ENCODE measurements around the gene NALCN.

NALCN gene

GRCh38 chr13:101219609-101220265 is 196.6 kb downstream of the NALCN start:
- Histone ChIP-seq H4K20me1 (ENCODE audit: insufficient read depth, low read length) (no peaks in the 10 kb centered on the region), H3K79me2 (ENCODE audit: low read length) (no peaks in the 10 kb centered on the region), H3K4me2 (ENCODE audit: low read length) (no peak overlapping the region), H2AFZ (ENCODE audit: low read depth, low read length) (no peak overlapping the region), H3K36me3 (replicated peaks; ENCODE audit: low read depth, low read length) (no peaks in the 10 kb centered on the region), H3K9me3 (ENCODE audit: insufficient read depth, low read length) (no peaks in the 10 kb centered on the region), H3K27ac (ENCODE audit: low read length) (no peak overlapping the region), H3K4me3 (ENCODE audit: low read length) (no peak overlapping the region), H3K27me3 (ENCODE audit: low read depth, low read length) (no peaks in the 10 kb centered on the region; the same call in 1 of the 2 replicates), H3K4me1 (ENCODE audit: low read length) (peaks cover 3% of the 10 kb centered on the region; the same call in 1 of the 2 replicates), H3K9ac (ENCODE audit: low read length) (no peak overlapping the region)
- TF ChIP-seq CTCF (IDR thresholded peaks at IDR 0.05; ENCODE audit: low read depth, low read length) (no peak), EZH2phosphoT487 (IDR thresholded peaks at IDR 0.05; ENCODE audit: low read depth) (no peak)

- Histone ChIP-seq H3K27me3 (ENCODE audit: low read depth, low read length) (no peaks in the 10 kb centered on the region; the same call in 1 of the 2 replicates), H3K27ac (ENCODE audit: low read length) (no peak overlapping the region), H3K36me3 (replicated peaks; ENCODE audit: low read depth, low read length) (no peaks in the 10 kb centered on the region), H3K4me1 (ENCODE audit: low read length) (peaks cover 3% of the 10 kb centered on the region; the same call in 1 of the 2 replicates), H4K20me1 (ENCODE audit: insufficient read depth, low read length) (no peaks in the 10 kb centered on the region), H3K9ac (ENCODE audit: low read length) (no peak overlapping the region), H3K9me3 (ENCODE audit: insufficient read depth, low read length) (no peaks in the 10 kb centered on the region), H3K79me2 (ENCODE audit: low read length) (no peaks in the 10 kb centered on the region), H3K4me2 (ENCODE audit: low read length) (no peak overlapping the region), H3K4me3 (ENCODE audit: low read length) (no peak overlapping the region), H2AFZ (ENCODE audit: low read depth, low read length) (no peak overlapping the region)
- TF ChIP-seq CTCF (IDR thresholded peaks at IDR 0.05; ENCODE audit: low read depth, low read length) (no peak), EZH2phosphoT487 (IDR thresholded peaks at IDR 0.05; ENCODE audit: low read depth) (no peak)
Observed at GRCh38 chr13:101218484-101218883, 197.8 kb downstream of the NALCN start.

- no peaks in the 10 kb centered on the region for H3K36me3 ChIP-seq (replicated peaks; ENCODE audit: low read depth, low read length)
- no peaks in the 10 kb centered on the region for H4K20me1 ChIP-seq (ENCODE audit: insufficient read depth, low read length)
- TF ChIP-seq EZH2phosphoT487 (IDR thresholded peaks at IDR 0.05; ENCODE audit: low read depth) (no peak), CTCF (IDR thresholded peaks at IDR 0.05; ENCODE audit: low read depth, low read length) (no peak)
- no peaks in the 10 kb centered on the region for H3K79me2 ChIP-seq (ENCODE audit: low read length)
- H2AFZ ChIP-seq (ENCODE audit: low read depth, low read length), result no peak overlapping the region
- H3K4me1 ChIP-seq (ENCODE audit: low read length), result peaks cover 3% of the 10 kb centered on the region; the same call in 1 of the 2 replicates
- no peak overlapping the region for H3K27ac ChIP-seq (ENCODE audit: low read length)
- no peak overlapping the region for H3K4me2 ChIP-seq (ENCODE audit: low read length)
- H3K9me3 ChIP-seq (ENCODE audit: insufficient read depth, low read length), result no peaks in the 10 kb centered on the region
- H3K4me3 ChIP-seq (ENCODE audit: low read length), result no peak overlapping the region
- no peaks in the 10 kb centered on the region; the same call in 1 of the 2 replicates for H3K27me3 ChIP-seq (ENCODE audit: low read depth, low read length)
- no peak overlapping the region for H3K9ac ChIP-seq (ENCODE audit: low read length)
Observed at GRCh38 chr13:101217086-101217485, 199.2 kb downstream of the NALCN start.

- Histone ChIP-seq H4K20me1 (ENCODE audit: insufficient read depth, low read length) (no peaks in the 10 kb centered on the region), H3K4me1 (ENCODE audit: low read length) (no peaks in the 10 kb centered on the region), H3K27ac (ENCODE audit: low read length) (no peak overlapping the region), H3K36me3 (replicated peaks; ENCODE audit: low read depth, low read length) (no peaks in the 10 kb centered on the region), H3K9me3 (ENCODE audit: insufficient read depth, low read length) (no peaks in the 10 kb centered on the region; the same call in 1 of the 2 replicates), H2AFZ (ENCODE audit: low read depth, low read length) (no peak overlapping the region), H3K4me3 (ENCODE audit: low read length) (no peak overlapping the region), H3K9ac (ENCODE audit: low read length) (no peak overlapping the region), H3K27me3 (ENCODE audit: low read depth, low read length) (no peaks in the 10 kb centered on the region), H3K4me2 (ENCODE audit: low read length) (no peak overlapping the region), H3K79me2 (ENCODE audit: low read length) (no peaks in the 10 kb centered on the region)
- TF ChIP-seq EZH2phosphoT487 (IDR thresholded peaks at IDR 0.05; ENCODE audit: low read depth), result no peak
- no peak for TF ChIP-seq CTCF (IDR thresholded peaks at IDR 0.05; ENCODE audit: low read depth, low read length)
Observed at GRCh38 chr13:101211261-101211660, 205.0 kb downstream of the NALCN start.

Data from OCI-LY3 (cell line).